K562 (cell line): ENCODE results near the gene PDE4D. TPM values are rescaled to one million over a fixed set of nuclear protein-coding genes. Genes with fewer than 3 reads are reported as not detected.

Source experiments
- ARID1B ChIP-seq: fragments of 450-650 bp; IDR thresholded peaks from 2 replicates; pipeline ENCODE4 v1.6.1; 2016; ENCODE audit warnings: antibody characterized with exemption, mild to moderate bottlenecking, inconsistent platforms
- FOXA3 ChIP-seq, 2 experiments: fragments of 450-650 bp in 1 of 2; sonication (generic) in 1 of 2; formaldehyde crosslinking; IDR thresholded peaks in 1 of 2; conservative IDR thresholded peaks in 1 of 2; 2 replicates each; pipeline versions ENCODE4 v1.4.0 to v1.8.0; 2020 to 2022; ENCODE audit warnings: mild to moderate bottlenecking in 2 of 2, missing genetic modification reagents in 1 of 2
- POLR2B ChIP-seq: fragments of 450-650 bp; IDR thresholded peaks from 2 replicates; pipeline ENCODE4 v1.6.1; 2018; ENCODE audit warnings: low read depth; ENCODE audit not compliant: partially characterized antibody
- PTTG1 ChIP-seq: fragments of 450-650 bp; IDR thresholded peaks from 2 replicates; pipeline ENCODE4 v1.6.1; 2016; ENCODE audit warnings: low read depth, mild to moderate bottlenecking, missing genetic modification characterization, missing compliant biosample characterization
- ZC3H4 ChIP-seq: sonication (generic); formaldehyde crosslinking; IDR thresholded peaks from 2 replicates; pipeline ENCODE4 v1.9.0; 2021; ENCODE audit warnings: missing genetic modification reagents, borderline replicate concordance
- ZNF263 ChIP-seq: sonication (generic); formaldehyde crosslinking; IDR thresholded peaks from 2 replicates; pipeline ENCODE4 v1.8.0; 2022; ENCODE audit warnings: mild to moderate bottlenecking, missing genetic modification reagents, borderline replicate concordance
- ZNF589 ChIP-seq: fragments of 200-800 bp; sonication (Bioruptor generic); IDR thresholded peaks from 2 replicates; pipeline ENCODE4 v1.6.1; 2016; ENCODE audit warnings: low read depth, missing genetic modification characterization, missing compliant biosample characterization
- polyA plus RNA-seq, 8 experiments: library from polyadenylated mRNA; depleted of rRNA in 4 of 8; stranded (reverse) in 5 of 8; unstranded in 3 of 8; fragments of >200 nt; fragmentation: Nextera tagmentation in 2 of 8; fragmentation: Illumina TruSeq in 1 of 8; extraction: Ambion mirVana in 2 of 8; extraction: Trizol in 1 of 8; gene quantifications; 2 replicates each; pipeline versions ENCODE4 v1.2.1 to v1.2.3, GENCODE V29; 2011 to 2014; ENCODE audit warnings: inconsistent platforms in 1 of 8, missing spikeins in 1 of 8
- total RNA-seq, 7 experiments: library from RNA; depleted of rRNA in 6 of 7; stranded (reverse); fragments of >200 nt in 6 of 7; fragmentation: Illumina TruSeq in 2 of 7; extraction: Trizol in 2 of 7; gene quantifications; 2 replicates each; pipeline versions ENCODE4 v1.2.1 to v1.2.3, GENCODE V29; 2011 to 2021; ENCODE audit warnings: low replicate concordance in 1 of 7
- TF ChIP-seq, protein P1 (sequence below): fragments of 250-450 bp; sonication (Bioruptor Pico); IDR thresholded peaks from 2 replicates; pipeline ENCODE4 v1.5.0; 2021
- TF ChIP-seq, protein P2 (sequence below): sonication (generic); formaldehyde crosslinking; IDR thresholded peaks from 2 replicates; pipeline ENCODE4 v1.8.0; 2022; ENCODE audit warnings: mild to moderate bottlenecking, low read depth, missing genetic modification reagents

PDE4D gene
- total and polyA plus RNA-seq, 9 of the 15 experiments (the other 6 are each of a cell fraction or from before 2014, with no cell fraction given) = 0.04 to 0.46 (median 0.13) TPM

DNA sequence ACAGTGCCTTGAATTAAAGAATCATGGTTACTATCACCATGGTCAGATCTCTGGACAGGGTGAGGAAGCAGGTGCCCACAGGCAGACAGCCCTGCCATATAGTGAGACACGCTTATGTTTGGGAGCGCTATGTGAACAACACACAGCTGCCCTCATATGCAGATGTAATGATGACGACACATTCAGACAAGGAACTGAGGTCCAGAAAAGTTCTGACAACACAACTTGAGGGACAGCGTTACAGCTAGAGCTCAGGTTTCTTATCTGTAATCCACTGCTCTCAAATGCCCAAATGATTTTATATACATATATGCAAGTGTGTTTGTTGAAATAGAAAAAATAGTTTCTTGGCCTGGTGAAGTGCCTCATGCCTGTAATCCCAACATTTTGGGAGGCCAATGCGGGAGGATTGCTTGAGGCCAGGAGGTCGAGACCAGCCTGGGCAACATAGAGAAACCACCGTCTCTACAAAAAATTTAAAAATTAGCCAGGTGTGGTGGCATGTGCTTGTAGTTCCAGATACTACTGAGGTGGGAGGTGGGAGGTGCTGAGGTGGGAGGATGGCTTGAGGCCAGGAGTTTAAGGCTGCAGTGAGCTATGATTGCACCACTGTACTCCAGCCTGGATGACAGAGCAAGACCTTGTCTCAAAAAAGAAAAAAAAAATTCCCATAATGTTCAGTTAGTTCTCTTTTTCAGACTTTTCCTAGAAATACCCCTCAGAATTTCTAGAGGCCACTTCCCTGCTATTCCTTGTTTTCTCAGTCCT, 887.4 kb downstream of the PDE4D start (continued):
- no peak for TF ChIP-seq POLR2B
- TF ChIP-seq ZC3H4 (CRISPR knock-in tag) = no peak
- no peak for TF ChIP-seq ZNF263 (CRISPR knock-in tag)
- TF ChIP-seq, protein P1, sequence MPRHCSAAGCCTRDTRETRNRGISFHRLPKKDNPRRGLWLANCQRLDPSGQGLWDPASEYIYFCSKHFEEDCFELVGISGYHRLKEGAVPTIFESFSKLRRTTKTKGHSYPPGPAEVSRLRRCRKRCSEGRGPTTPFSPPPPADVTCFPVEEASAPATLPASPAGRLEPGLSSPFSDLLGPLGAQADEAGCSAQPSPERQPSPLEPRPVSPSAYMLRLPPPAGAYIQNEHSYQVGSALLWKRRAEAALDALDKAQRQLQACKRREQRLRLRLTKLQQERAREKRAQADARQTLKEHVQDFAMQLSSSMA (CRISPR knock-in tag) = no peak
- TF ChIP-seq, protein P2, sequence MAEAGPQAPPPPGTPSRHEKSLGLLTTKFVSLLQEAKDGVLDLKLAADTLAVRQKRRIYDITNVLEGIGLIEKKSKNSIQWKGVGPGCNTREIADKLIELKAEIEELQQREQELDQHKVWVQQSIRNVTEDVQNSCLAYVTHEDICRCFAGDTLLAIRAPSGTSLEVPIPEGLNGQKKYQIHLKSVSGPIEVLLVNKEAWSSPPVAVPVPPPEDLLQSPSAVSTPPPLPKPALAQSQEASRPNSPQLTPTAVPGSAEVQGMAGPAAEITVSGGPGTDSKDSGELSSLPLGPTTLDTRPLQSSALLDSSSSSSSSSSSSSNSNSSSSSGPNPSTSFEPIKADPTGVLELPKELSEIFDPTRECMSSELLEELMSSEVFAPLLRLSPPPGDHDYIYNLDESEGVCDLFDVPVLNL (CRISPR knock-in tag) = no peak
- no peak for TF ChIP-seq FOXA3 (CRISPR knock-in tag; conservative IDR thresholded peaks at IDR 0.05 in 1 of 2, IDR thresholded peaks at IDR 0.05 in 1 of 2)
- no peak for TF ChIP-seq ARID1B
- TF ChIP-seq PTTG1 (tag) = no peak
- no peak for TF ChIP-seq ZNF589 (CRISPR knock-in tag)
- TF ChIP-seq, all 486 proteins: peak for 0
